Tibial artery (tissue), 4 donors: ENCODE measurements around the gene SPOCK3.

ENCODE experiments used
- DNase-seq, 2 donors: peaks; one replicate each; pipeline ENCODE4 v3.0.0-alpha.2; 2019
- H3K27ac ChIP-seq, 2 donors: fragments of 200-600 bp; sonication (generic) in 1 of 2; 1 replicate in 1 of 2; 2 replicates in 1 of 2; pipeline ENCODE4 v1.5.1; 2018 to 2019; ENCODE audit warnings: mild to moderate bottlenecking in 1 of 2
- H3K27me3 ChIP-seq, 2 donors: fragments of 200-600 bp; sonication (generic) in 1 of 2; one replicate each; pipeline versions ENCODE4 v1.5.1 to v1.6.0; 2016 to 2019
- H3K36me3 ChIP-seq, 3 donors: fragments of 200-600 bp; sonication (generic) in 2 of 3; one replicate each; pipeline ENCODE4 v1.5.1; 2016 to 2019; ENCODE audit warnings: mild to moderate bottlenecking in 2 of 3
- H3K4me1 ChIP-seq, 4 donors: fragments of 200-600 bp; sonication (generic) in 2 of 4; 1 replicate in 3 of 4; 2 replicates in 1 of 4; pipeline ENCODE4 v1.5.1; 2016 to 2019
- H3K4me3 ChIP-seq, 2 donors: fragments of 200-600 bp; sonication (generic) in 1 of 2; 1 replicate in 1 of 2; 2 replicates in 1 of 2; pipeline ENCODE4 v1.5.1; 2018 to 2019; ENCODE audit warnings: mild to moderate bottlenecking in 2 of 2
- H3K9me3 ChIP-seq, 3 donors: fragments of 200-600 bp; sonication (generic) in 1 of 3; one replicate each; pipeline ENCODE4 v1.5.1; 2016 to 2019
- intact Hi-C: fragments of 100-400 bp; cut with DNase I; formaldehyde crosslinking; loops from one replicate; pipeline ENCODE4 v1.15.0; 2023; ENCODE audit warnings: low total_unique reads
- TF ChIP-seq, protein P1 (sequence below), 2 experiments: fragments of 200-600 bp in 1 of 2; fragments of 450-650 bp in 1 of 2; IDR thresholded peaks; one replicate each; pipeline ENCODE4 v1.5.1; 2017 to 2019; ENCODE audit warnings: antibody characterized with exemption in 2 of 2, mild to moderate bottlenecking in 1 of 2, moderate library complexity in 1 of 2

Gene SPOCK3

DNA sequence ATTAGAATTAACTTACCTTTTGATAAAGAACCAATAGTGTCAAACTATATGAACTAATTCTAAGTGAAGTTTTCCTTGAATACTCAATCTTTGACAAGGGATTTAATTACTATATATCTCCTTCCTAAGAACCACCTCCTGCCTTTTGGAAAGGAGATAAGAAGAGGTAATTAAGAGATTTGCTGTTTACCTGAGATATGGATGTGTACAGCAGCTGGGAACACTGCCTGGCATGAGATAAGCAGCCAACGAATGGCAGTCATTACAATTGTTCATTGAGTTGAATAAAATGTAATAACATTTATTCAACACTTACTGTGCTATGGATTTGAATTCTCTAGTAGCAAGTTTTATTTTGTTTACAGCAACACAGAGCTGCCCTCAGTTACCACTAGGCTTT lies 407.1 kb downstream of the SPOCK3 start:
- Histone ChIP-seq H3K4me1 (no peaks in the 10 kb centered on the region), H3K27ac (no peak overlapping the region), H3K9me3 (no peaks in the 10 kb centered on the region), H3K36me3 (no peaks in the 10 kb centered on the region), H3K4me3 (no peak overlapping the region), H3K27me3 (no peaks in the 10 kb centered on the region)
- DNase-seq: no peak
- TF ChIP-seq, protein P1, sequence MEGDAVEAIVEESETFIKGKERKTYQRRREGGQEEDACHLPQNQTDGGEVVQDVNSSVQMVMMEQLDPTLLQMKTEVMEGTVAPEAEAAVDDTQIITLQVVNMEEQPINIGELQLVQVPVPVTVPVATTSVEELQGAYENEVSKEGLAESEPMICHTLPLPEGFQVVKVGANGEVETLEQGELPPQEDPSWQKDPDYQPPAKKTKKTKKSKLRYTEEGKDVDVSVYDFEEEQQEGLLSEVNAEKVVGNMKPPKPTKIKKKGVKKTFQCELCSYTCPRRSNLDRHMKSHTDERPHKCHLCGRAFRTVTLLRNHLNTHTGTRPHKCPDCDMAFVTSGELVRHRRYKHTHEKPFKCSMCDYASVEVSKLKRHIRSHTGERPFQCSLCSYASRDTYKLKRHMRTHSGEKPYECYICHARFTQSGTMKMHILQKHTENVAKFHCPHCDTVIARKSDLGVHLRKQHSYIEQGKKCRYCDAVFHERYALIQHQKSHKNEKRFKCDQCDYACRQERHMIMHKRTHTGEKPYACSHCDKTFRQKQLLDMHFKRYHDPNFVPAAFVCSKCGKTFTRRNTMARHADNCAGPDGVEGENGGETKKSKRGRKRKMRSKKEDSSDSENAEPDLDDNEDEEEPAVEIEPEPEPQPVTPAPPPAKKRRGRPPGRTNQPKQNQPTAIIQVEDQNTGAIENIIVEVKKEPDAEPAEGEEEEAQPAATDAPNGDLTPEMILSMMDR (IDR thresholded peaks at IDR 0.05): no peak
- intact Hi-C loops: no loop called here

DNA sequence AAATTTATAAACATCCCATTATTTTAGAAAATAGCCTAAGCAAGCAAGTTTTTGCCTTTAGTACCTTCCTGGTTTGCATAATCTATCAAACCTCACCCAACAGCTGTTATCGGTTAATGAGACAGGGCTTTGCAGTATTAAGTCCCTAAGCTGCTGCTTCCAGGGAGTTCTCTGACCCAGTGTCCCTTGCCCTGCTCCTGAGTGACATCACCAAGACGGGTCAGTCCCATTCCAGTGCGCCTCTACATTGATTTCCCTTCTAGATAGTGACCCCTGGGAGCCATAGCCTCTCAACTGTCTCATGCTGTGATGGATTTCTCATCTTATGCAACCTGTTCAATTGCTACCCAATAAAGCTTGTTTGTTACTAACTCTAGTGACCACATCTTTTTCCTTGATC lies 410.4 kb downstream of the SPOCK3 start:
- H3K36me3 ChIP-seq: no peaks in the 10 kb centered on the region
- H3K4me3 ChIP-seq: no peak overlapping the region
- intact Hi-C loops: no loop called here
- H3K27me3 ChIP-seq: no peaks in the 10 kb centered on the region
- no peak overlapping the region for H3K27ac ChIP-seq
- no peak for DNase-seq
- H3K9me3 ChIP-seq: no peaks in the 10 kb centered on the region
- TF ChIP-seq, protein P1 (IDR thresholded peaks at IDR 0.05): no peak
- no peaks in the 10 kb centered on the region for H3K4me1 ChIP-seq

DNA sequence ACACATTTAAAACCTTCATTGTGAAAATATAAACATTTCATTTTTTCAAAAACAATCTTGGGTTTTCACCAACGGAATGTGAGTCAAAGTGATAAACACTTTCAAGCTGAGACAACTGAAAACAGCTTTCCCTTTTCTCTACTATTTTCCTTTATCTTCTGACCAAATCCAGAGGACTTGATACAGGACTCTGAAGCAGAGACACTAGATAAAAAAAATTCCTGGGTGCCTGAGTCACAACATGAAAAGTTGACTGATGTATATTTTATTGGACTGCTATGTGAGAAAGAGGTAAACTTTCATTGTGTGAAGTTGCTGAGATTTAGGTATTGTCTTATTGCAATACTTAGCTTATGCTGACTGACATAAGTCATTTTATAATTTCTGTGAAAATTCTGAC lies 411.2 kb downstream of the SPOCK3 start:
- H3K4me1 ChIP-seq: no peaks in the 10 kb centered on the region
- H3K4me3 ChIP-seq: no peak overlapping the region
- no peak overlapping the region for H3K27ac ChIP-seq
- intact Hi-C loops: no loop called here
- H3K36me3 ChIP-seq: no peaks in the 10 kb centered on the region
- TF ChIP-seq, protein P1 (IDR thresholded peaks at IDR 0.05): no peak
- DNase-seq: no peak
- no peaks in the 10 kb centered on the region for H3K27me3 ChIP-seq
- no peaks in the 10 kb centered on the region for H3K9me3 ChIP-seq

DNA sequence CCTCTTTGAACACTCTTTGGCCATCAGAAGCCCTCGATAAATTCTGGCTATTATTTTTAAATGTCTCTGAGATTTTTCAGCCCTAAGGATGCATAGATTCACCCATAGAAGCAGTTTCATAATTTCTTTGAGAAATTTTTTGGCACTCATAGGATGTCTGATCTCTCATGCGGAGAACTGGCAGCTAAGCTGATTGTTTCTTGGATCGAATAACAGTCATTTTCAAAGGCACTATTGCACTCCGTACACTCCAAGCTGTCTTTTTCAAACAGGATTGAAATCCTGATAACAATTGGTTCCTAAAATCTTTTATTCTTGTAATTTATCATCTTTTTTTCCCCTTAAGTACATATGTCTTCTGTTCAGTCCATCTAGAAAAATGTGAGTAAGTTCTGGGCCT lies 411.9 kb downstream of the SPOCK3 start:
- H3K27ac ChIP-seq: no peak overlapping the region
- H3K4me1 ChIP-seq: no peaks in the 10 kb centered on the region
- TF ChIP-seq, protein P1 (IDR thresholded peaks at IDR 0.05): no peak
- H3K27me3 ChIP-seq: no peaks in the 10 kb centered on the region
- H3K4me3 ChIP-seq: no peak overlapping the region
- intact Hi-C loops: no loop called here
- DNase-seq: no peak
- no peaks in the 10 kb centered on the region for H3K9me3 ChIP-seq
- H3K36me3 ChIP-seq: no peaks in the 10 kb centered on the region

DNA sequence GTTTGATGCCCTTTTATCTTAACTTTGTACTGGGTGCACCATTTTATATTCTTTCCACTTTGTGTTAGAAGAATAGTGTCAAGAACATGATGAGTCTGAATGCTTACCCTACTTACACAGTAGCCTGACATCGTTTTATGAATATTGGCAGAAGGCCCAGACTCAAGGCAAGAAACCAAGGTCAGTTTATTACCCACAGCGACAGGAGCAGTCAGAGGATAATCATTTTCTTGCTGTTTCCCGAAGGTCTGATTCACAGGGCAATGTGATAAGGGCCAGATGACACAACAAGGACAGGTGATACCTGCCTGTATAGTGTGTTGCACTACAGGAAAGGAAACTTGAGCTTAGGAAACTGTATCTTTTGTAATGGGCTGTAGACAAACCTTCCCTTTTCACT lies 417.4 kb downstream of the SPOCK3 start:
- Histone ChIP-seq H3K4me1 (no peaks in the 10 kb centered on the region), H3K4me3 (no peak overlapping the region), H3K27ac (no peak overlapping the region), H3K36me3 (no peaks in the 10 kb centered on the region), H3K27me3 (no peaks in the 10 kb centered on the region), H3K9me3 (no peaks in the 10 kb centered on the region)
- intact Hi-C loops: no loop called here
- TF ChIP-seq, protein P1 (IDR thresholded peaks at IDR 0.05): no peak
- DNase-seq: no peak

DNA sequence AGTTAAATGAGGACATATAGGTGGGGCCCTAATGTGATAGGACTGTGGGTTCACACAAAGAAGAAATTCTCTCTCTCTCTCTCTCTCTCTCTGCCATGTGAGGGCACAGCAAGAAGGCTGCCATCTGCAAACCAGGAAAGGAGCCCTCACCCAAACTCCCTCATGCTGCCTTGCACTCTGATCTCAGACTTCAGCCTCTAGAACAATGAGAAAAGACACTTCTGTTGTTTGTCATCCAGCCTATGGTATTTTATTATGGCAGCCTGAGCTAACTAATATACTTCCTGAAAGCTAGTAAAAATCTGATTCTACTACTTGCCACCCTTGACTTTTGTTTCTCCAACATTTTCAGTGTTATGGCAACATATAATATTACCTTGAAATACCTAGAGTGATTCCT lies 425.9 kb downstream of the SPOCK3 start:
- H3K36me3 ChIP-seq: no peaks in the 10 kb centered on the region
- H3K27ac ChIP-seq: no peak overlapping the region
- intact Hi-C loops: no loop called here
- TF ChIP-seq, protein P1 (IDR thresholded peaks at IDR 0.05): no peak
- no peaks in the 10 kb centered on the region for H3K9me3 ChIP-seq
- H3K4me3 ChIP-seq: no peak overlapping the region
- no peaks in the 10 kb centered on the region for H3K27me3 ChIP-seq
- no peaks in the 10 kb centered on the region for H3K4me1 ChIP-seq
- DNase-seq: no peak
